ENCODE data around the gene UQCRFS1.

Gene UQCRFS1

GRCh38 chr19:29217616-29218015, 4.7 kb upstream of the UQCRFS1 start:
- H3K4me1 ChIP-seq = no peaks in the 10 kb centered on the region
- TF ChIP-seq CTCF (IDR thresholded peaks at IDR 0.05) = no peak
- H3K4me2 ChIP-seq (ENCODE audit: low read length) = no peak overlapping the region
- no peaks in the 10 kb centered on the region for H3K36me3 ChIP-seq (ENCODE audit: control insufficient read depth, insufficient read depth, low read length)
- no peaks in the 10 kb centered on the region for H3K9me3 ChIP-seq (ENCODE audit: control insufficient read depth, low read length)
- no peaks in the 10 kb centered on the region for H3K79me2 ChIP-seq
- no peaks in the 10 kb centered on the region for H3K27me3 ChIP-seq (ENCODE audit: control insufficient read depth, insufficient read depth, low read length)
- H2AFZ ChIP-seq = no peak overlapping the region
- H3K9ac ChIP-seq = no peak overlapping the region
- no peak overlapping the region for H3K27ac ChIP-seq
- no peak overlapping the region for H3K4me3 ChIP-seq (ENCODE audit: low read depth, low read length)

GRCh38 chr19:29216021-29216420, 3.1 kb upstream of the UQCRFS1 start:
- peaks cover 3% of the 10 kb centered on the region for H3K4me1 ChIP-seq
- no peaks in the 10 kb centered on the region for H3K36me3 ChIP-seq (ENCODE audit: control insufficient read depth, insufficient read depth, low read length)
- H3K27me3 ChIP-seq (ENCODE audit: control insufficient read depth, insufficient read depth, low read length) = no peaks in the 10 kb centered on the region
- H3K79me2 ChIP-seq = peaks cover 15% of the 10 kb centered on the region
- H3K4me2 ChIP-seq (ENCODE audit: low read length) = no peak overlapping the region
- H3K9me3 ChIP-seq (ENCODE audit: control insufficient read depth, low read length) = no peaks in the 10 kb centered on the region
- H3K27ac ChIP-seq = no peak overlapping the region
- H3K9ac ChIP-seq = no peak overlapping the region
- H2AFZ ChIP-seq = no peak overlapping the region
- no peak overlapping the region for H3K4me3 ChIP-seq (ENCODE audit: low read depth, low read length)
- TF ChIP-seq CTCF (IDR thresholded peaks at IDR 0.05) = no peak

GRCh38 chr19:29215322-29215845, 2.4 kb upstream of the UQCRFS1 start:
- H2AFZ ChIP-seq = no peak overlapping the region
- no peak for TF ChIP-seq CTCF (IDR thresholded peaks at IDR 0.05)
- H3K4me2 ChIP-seq (ENCODE audit: low read length) = no peak overlapping the region
- no peaks in the 10 kb centered on the region for H3K36me3 ChIP-seq (ENCODE audit: control insufficient read depth, insufficient read depth, low read length)
- no peaks in the 10 kb centered on the region for H3K9me3 ChIP-seq (ENCODE audit: control insufficient read depth, low read length)
- peaks cover 3% of the 10 kb centered on the region for H3K4me1 ChIP-seq
- no peak overlapping the region for H3K9ac ChIP-seq
- H3K4me3 ChIP-seq (ENCODE audit: low read depth, low read length) = no peak overlapping the region
- H3K27me3 ChIP-seq (ENCODE audit: control insufficient read depth, insufficient read depth, low read length) = no peaks in the 10 kb centered on the region
- H3K79me2 ChIP-seq = peaks cover 15% of the 10 kb centered on the region
- H3K27ac ChIP-seq = no peak overlapping the region

- H3K36me3 ChIP-seq (ENCODE audit: control insufficient read depth, insufficient read depth, low read length) = no peaks in the 10 kb centered on the region
- H2AFZ ChIP-seq = no peak overlapping the region
- H3K4me2 ChIP-seq (ENCODE audit: low read length) = no peak overlapping the region
- H3K27ac ChIP-seq = no peak overlapping the region
- H3K9ac ChIP-seq = no peak overlapping the region
- TF ChIP-seq CTCF (IDR thresholded peaks at IDR 0.05) = no peak
- H3K4me3 ChIP-seq (ENCODE audit: low read depth, low read length) = no peak overlapping the region
- peaks cover 20% of the 10 kb centered on the region for H3K79me2 ChIP-seq
- H3K9me3 ChIP-seq (ENCODE audit: control insufficient read depth, low read length) = no peaks in the 10 kb centered on the region
- no peaks in the 10 kb centered on the region for H3K27me3 ChIP-seq (ENCODE audit: control insufficient read depth, insufficient read depth, low read length)
- H3K4me1 ChIP-seq = peaks cover 7% of the 10 kb centered on the region
Measured at GRCh38 chr19:29214411-29214810, 1.5 kb upstream of the UQCRFS1 start.

GRCh38 chr19:29212356-29212647, 649 bp downstream of the UQCRFS1 start:
- peak overlapping the region; percentile 64 for H3K9ac ChIP-seq
- H3K27me3 ChIP-seq (ENCODE audit: control insufficient read depth, insufficient read depth, low read length) = no peaks in the 10 kb centered on the region
- peak overlapping the region; percentile 62 for H2AFZ ChIP-seq
- no peak for TF ChIP-seq CTCF (IDR thresholded peaks at IDR 0.05)
- peak overlapping the region; percentile 98 for H3K4me3 ChIP-seq (ENCODE audit: low read depth, low read length)
- H3K36me3 ChIP-seq (ENCODE audit: control insufficient read depth, insufficient read depth, low read length) = no peaks in the 10 kb centered on the region
- no peaks in the 10 kb centered on the region for H3K9me3 ChIP-seq (ENCODE audit: control insufficient read depth, low read length)
- peak overlapping the region; percentile 60 for H3K4me2 ChIP-seq (ENCODE audit: low read length)
- H3K4me1 ChIP-seq = peaks cover 8% of the 10 kb centered on the region
- H3K79me2 ChIP-seq = peaks cover 20% of the 10 kb centered on the region
- H3K27ac ChIP-seq = peak overlapping the region; percentile 82
